Endodermal cell (in vitro differentiated cells): Measurements from ENCODE around the gene NPAS3. TPM values are rescaled to one million over a fixed set of nuclear protein-coding genes. Genes with fewer than 3 reads are reported as not detected.

Experiments used
- DNase-seq: peaks from one replicate; pipeline ENCODE4 v3.0.0-alpha.2; 2017
- H3K27ac ChIP-seq: 2 replicates; pipeline ENCODE4 v1.5.1; 2013; ENCODE audit warnings: mild to moderate bottlenecking, low read depth, low read length, moderate library complexity
- H3K27me3 ChIP-seq: 2 replicates; pipeline ENCODE4 v1.6.1; 2013; ENCODE audit warnings: mild to moderate bottlenecking, low read length, moderate library complexity; ENCODE audit not compliant: insufficient read depth, control insufficient read depth, poor library complexity, severe bottlenecking
- H3K36me3 ChIP-seq: 2 replicates; pipeline ENCODE4 v1.7.0; 2013; ENCODE audit warnings: mild to moderate bottlenecking, low read length, moderate library complexity; ENCODE audit not compliant: control insufficient read depth, insufficient read depth
- H3K4me1 ChIP-seq: one replicate; pipeline ENCODE4 v1.7.0; 2013; ENCODE audit warnings: low read length; ENCODE audit not compliant: control insufficient read depth, insufficient read depth
- H3K4me3 ChIP-seq: 2 replicates; pipeline ENCODE4 v1.5.1; 2013; ENCODE audit warnings: mild to moderate bottlenecking, low read length, moderate library complexity
- H3K9ac ChIP-seq: 2 replicates; pipeline ENCODE4 v1.6.1; 2013; ENCODE audit warnings: mild to moderate bottlenecking, low read length, moderate library complexity; ENCODE audit not compliant: poor library complexity, severe bottlenecking; ENCODE audit errors: extremely low read depth
- H3K9me3 ChIP-seq: 2 replicates; pipeline ENCODE4 v1.6.1; 2013; ENCODE audit warnings: mild to moderate bottlenecking, low read length, moderate library complexity; ENCODE audit not compliant: control insufficient read depth
- H3K27ac Mint-ChIP-seq: 2 replicates; pipeline ENCODE4 v1.8.0; 2020; ENCODE audit warnings: mixed read lengths
- H3K27me3 Mint-ChIP-seq: 2 replicates; pipeline ENCODE4 v1.8.0; 2021; ENCODE audit warnings: mild to moderate bottlenecking, mixed read lengths; ENCODE audit not compliant: insufficient read depth
- H3K36me3 Mint-ChIP-seq: 2 replicates; pipeline ENCODE4 v1.8.0; 2020; ENCODE audit warnings: low read depth, mixed read lengths
- H3K4me1 Mint-ChIP-seq: 2 replicates; pipeline ENCODE4 v1.8.0; 2020; ENCODE audit warnings: mixed read lengths
- H3K4me3 Mint-ChIP-seq: 2 replicates; pipeline ENCODE4 v1.8.0; 2020; ENCODE audit warnings: mild to moderate bottlenecking, moderate library complexity, mixed read lengths
- H3K9me3 Mint-ChIP-seq: 2 replicates; pipeline ENCODE4 v1.8.0; 2020; ENCODE audit warnings: mild to moderate bottlenecking, mixed read lengths
- CTCF ChIP-seq: fragments of 200-600 bp; sonication (generic); conservative IDR thresholded peaks from 2 replicates; pipeline ENCODE4 v1.5.0; 2021; ENCODE audit warnings: antibody characterized with exemption, mild to moderate bottlenecking
- WGBS, 2 experiments: methylation state at CpG; one replicate each; pipeline versions ENCODE4 v1.1.5 to v1.1.7; 2013; ENCODE audit warnings: missing lambda C conversion rate in 2 of 2, mixed read lengths in 1 of 2; ENCODE audit not compliant: insufficient coverage in 1 of 2, insufficient read length in 1 of 2; 5-methylcytosine and 5-hydroxymethylcytosine counted together
- total RNA-seq, 2 donors: library from RNA; stranded (reverse); fragmentation: NEBNext Ultra II Directional in 1 of 2; extraction: Animal tissue kit (Norgen Biotek cat#: 25700) in 1 of 2; gene quantifications; 2 replicates in 1 of 2; 3 replicates in 1 of 2; pipeline ENCODE4 v1.2.1, GENCODE V29; 2021

The NPAS3 gene
- total RNA-seq, 2 donors from 2014 or later, result 1.4 to 1.6 TPM

GRCh38 chr14:33793398-33794110, 854.9 kb downstream of the NPAS3 start:
- no peak overlapping the region for H3K9ac ChIP-seq
- WGBS, 2 experiments, result 92 to 97% methylated on average over 11 of the region's 11 CpGs
- peaks cover 31% of the 10 kb centered on the region for H3K27me3 ChIP-seq
- H3K4me1 Mint-ChIP-seq, result peaks cover 8% of the 10 kb centered on the region
- H3K27me3 Mint-ChIP-seq, result peaks cover 46% of the 10 kb centered on the region
- no peak overlapping the region for H3K4me3 ChIP-seq
- peaks cover 2% of the 10 kb centered on the region for H3K4me1 ChIP-seq
- TF ChIP-seq CTCF, result no peak
- DNase-seq, result no peak
- H3K27ac ChIP-seq, result no peak overlapping the region
- no peaks in the 10 kb centered on the region for H3K9me3 ChIP-seq
- H3K9me3 Mint-ChIP-seq, result no peaks in the 10 kb centered on the region
- H3K36me3 ChIP-seq, result no peaks in the 10 kb centered on the region
- no peaks in the 10 kb centered on the region for H3K36me3 Mint-ChIP-seq
- no peak overlapping the region for H3K27ac Mint-ChIP-seq
- H3K4me3 Mint-ChIP-seq, result no peak overlapping the region

- Histone ChIP-seq H3K4me3 (no peak overlapping the region), H3K4me1 (peaks cover 2% of the 10 kb centered on the region), H3K27ac (no peak overlapping the region), H3K36me3 (no peaks in the 10 kb centered on the region), H3K27me3 (peaks cover 31% of the 10 kb centered on the region), H3K9me3 (no peaks in the 10 kb centered on the region), H3K9ac (no peak overlapping the region)
- Mint-ChIP-seq H3K9me3 (peaks cover 1% of the 10 kb centered on the region), H3K36me3 (no peaks in the 10 kb centered on the region), H3K27me3 (peaks cover 55% of the 10 kb centered on the region), H3K27ac (no peak overlapping the region), H3K4me3 (no peak overlapping the region), H3K4me1 (peaks cover 8% of the 10 kb centered on the region)
- DNase-seq, result no peak
- no peak for TF ChIP-seq CTCF
- WGBS, 2 experiments, result 95% methylated on average over 1 of the region's 1 CpG; no CpG with 5 or more reads in 1 of the 2 experiments
Observed at GRCh38 chr14:33794791-33795305, 856.2 kb downstream of the NPAS3 start.

GRCh38 chr14:33796356-33796755, 857.7 kb downstream of the NPAS3 start:
- Histone ChIP-seq H3K9ac (no peak overlapping the region), H3K4me3 (no peak overlapping the region), H3K27me3 (peaks cover 31% of the 10 kb centered on the region), H3K36me3 (no peaks in the 10 kb centered on the region), H3K4me1 (peaks cover 2% of the 10 kb centered on the region), H3K27ac (no peak overlapping the region), H3K9me3 (no peaks in the 10 kb centered on the region)
- 81 to 83% methylated on average over 2 to 3 of the region's 3 CpGs for WGBS, 2 experiments
- DNase-seq, result no peak
- peaks cover 8% of the 10 kb centered on the region for H3K9me3 Mint-ChIP-seq
- no peak for TF ChIP-seq CTCF
- no peak overlapping the region for H3K27ac Mint-ChIP-seq
- H3K27me3 Mint-ChIP-seq, result peaks cover 63% of the 10 kb centered on the region
- H3K4me3 Mint-ChIP-seq, result no peak overlapping the region
- peaks cover 9% of the 10 kb centered on the region for H3K4me1 Mint-ChIP-seq
- H3K36me3 Mint-ChIP-seq, result peaks cover 3% of the 10 kb centered on the region
